ENCODE results near the gene NDFIP1. TPM values are rescaled to one million over a fixed set of nuclear protein-coding genes. Genes with fewer than 3 reads are reported as not detected.

Gene NDFIP1
- total and polyA plus RNA-seq, 2 of the 8 experiments (the other 6 are each of a cell fraction or from before 2014, with no cell fraction given): 8.8 to 27.1 TPM

GRCh38 chr5:142079306-142079721 is 29.3 kb upstream of the NDFIP1 start:
- peaks cover 2 to 4% of the 10 kb centered on the region in 2 experiments; a peak in 1 of 4 replicates for H3K9me3 ChIP-seq (ENCODE audit: insufficient read depth in 2 of 2, low read depth in 1 of 2, low read length in 1 of 2)
- H2BK5ac ChIP-seq (ENCODE audit: low read depth, low read length): no peak overlapping the region
- H3K4me2 ChIP-seq (ENCODE audit: insufficient read depth in 1 of 2, low read depth in 2 of 2, low read length in 2 of 2): no peak overlapping the region
- POLR2A ChIA-PET (ENCODE audit: partially characterized antibody): interaction anchor here (0.5 kb wide), 1 partner anchor 206 kb away, joined by 3 read pairs; no protein-coding TSS in a partner anchor
- H3K4ac ChIP-seq (replicated peaks; ENCODE audit: insufficient read length, low read depth, low read length): no peak overlapping the region
- FAIRE-seq: no peak
- H3K4me1 ChIP-seq (replicated peaks in 1 of 4; ENCODE audit: control insufficient read depth in 3 of 4, insufficient read depth in 4 of 4, low read length in 3 of 4): no peaks in the 10 kb centered on the region
- no peak overlapping the region for H3K27ac ChIP-seq (ENCODE audit: low read depth, low read length)
- H3K23ac ChIP-seq (ENCODE audit: insufficient read length): no peak overlapping the region
- H2AFZ ChIP-seq (ENCODE audit: low read length): no peak overlapping the region
- no peak overlapping the region for H3K9ac ChIP-seq (replicated peaks in 1 of 4; ENCODE audit: extremely low read depth in 1 of 4, low read depth in 3 of 4, low read length in 3 of 4)
- H4K20me1 ChIP-seq (replicated peaks in 1 of 2; ENCODE audit: control insufficient read depth in 1 of 2, insufficient read depth in 2 of 2, low read length in 2 of 2): no peaks in the 10 kb centered on the region
- no peaks in the 10 kb centered on the region for H3K36me3 ChIP-seq (ENCODE audit: control insufficient read depth in 2 of 4, insufficient read depth in 4 of 4, low read length in 3 of 4)
- H3K14ac ChIP-seq (ENCODE audit: insufficient read length): no peak overlapping the region
- no peaks in the 10 kb centered on the region for H3K79me2 ChIP-seq (ENCODE audit: control insufficient read depth in 1 of 2, insufficient read depth in 2 of 2, low read length in 2 of 2)
- H2BK20ac ChIP-seq (ENCODE audit: low read length): no peak overlapping the region
- no peak overlapping the region for H3K56ac ChIP-seq (replicated peaks; ENCODE audit: insufficient read length, low read depth, low read length)
- no peak overlapping the region for H2BK15ac ChIP-seq (ENCODE audit: low read length)
- H2AK5ac ChIP-seq (ENCODE audit: low read depth, low read length): no peak overlapping the region
- no peak overlapping the region for H3K4me3 ChIP-seq (ENCODE audit: extremely low read depth in 1 of 4, insufficient read depth in 2 of 4, low read depth in 3 of 4, low read length in 4 of 4)
- no peak overlapping the region for H4K8ac ChIP-seq (ENCODE audit: extremely low read depth, insufficient read depth, low read length)
- H3K18ac ChIP-seq (ENCODE audit: extremely low read depth, low read length): no peak overlapping the region
- CTCF ChIA-PET (ENCODE audit: partially characterized antibody): interaction anchor here (1.6 kb wide), 1 partner anchor 14 kb away, joined by 3 read pairs; no protein-coding TSS in a partner anchor
- H3K23me2 ChIP-seq (ENCODE audit: low read depth, low read length): no peaks in the 10 kb centered on the region
- H3K79me1 ChIP-seq (ENCODE audit: low read depth, low read length): no peaks in the 10 kb centered on the region
- H4K5ac ChIP-seq (ENCODE audit: insufficient read length, low read depth, low read length): no peak overlapping the region
- no peak for DNase-seq (ENCODE audit: low read depth in 1 of 2, low spot score in 2 of 2)
- no peak overlapping the region for H2BK120ac ChIP-seq (replicated peaks; ENCODE audit: low read depth, low read length)
- H2BK12ac ChIP-seq (ENCODE audit: low read depth, low read length): no peak overlapping the region
- H3K27me3 ChIP-seq (replicated peaks in 1 of 4; ENCODE audit: control insufficient read depth in 3 of 4, extremely low read depth in 1 of 4, insufficient read depth in 3 of 4, low read length in 3 of 4): no peaks in the 10 kb centered on the region
- no peak overlapping the region for H4K91ac ChIP-seq (replicated peaks; ENCODE audit: insufficient read length, low read length)
- WGBS, 2 experiments (ENCODE audit: extremely low coverage in 1 of 2, insufficient coverage in 1 of 2, insufficient read length in 1 of 2, insufficient replicate concordance in 2 of 2, low coverage in 1 of 2, low lambda C conversion rate in 2 of 2, missing lambda C conversion rate in 1 of 2): 86% methylated on average over 6 of the region's 6 CpGs; no CpG with 5 or more reads in 1 of the 2 experiments
- TF ChIP-seq EGR1 (IDR thresholded peaks at IDR 0.05; ENCODE audit: borderline replicate concordance, low read depth, low read length) (no peak), SRF (IDR thresholded peaks at IDR 0.05; ENCODE audit: low read depth, low read length) (no peak), KDM5A (IDR thresholded peaks at IDR 0.05; ENCODE audit: low read length) (no peak), TBP (IDR thresholded peaks at IDR 0.05; ENCODE audit: low read depth, low read length) (no peak), NRF1 (IDR thresholded peaks at IDR 0.05; ENCODE audit: low read depth, low read length) (no peak)
